Stimulated activated naive CD8-positive, alpha-beta T cell treated with anti-CD3 and anti-CD28 coated beads, Interleukin-15, amount 100 ng/mL, for 72 hours (primary cell): ENCODE measurements around the gene DENND4A.

Experiments
- ATAC-seq: fragments of 150-1000 bp; cut with Tn5 transposase; 2 replicates; pipeline ENCODE4 v1.10.0; 2021; ENCODE audit warnings: mild to moderate bottlenecking, moderate library complexity
- DNase-seq, 2 donors: peaks; one replicate each; pipeline ENCODE4 v3.0.0; 2021 to 2022
- H3K27ac Mint-ChIP-seq, 2 donors: one replicate each; pipeline ENCODE4 v1.8.0; 2022; ENCODE audit warnings: mild to moderate bottlenecking in 2 of 2, mixed read lengths in 2 of 2, moderate library complexity in 2 of 2
- H3K27me3 Mint-ChIP-seq: one replicate; pipeline ENCODE4 v1.8.0; 2022; ENCODE audit warnings: mixed read lengths
- H3K4me1 Mint-ChIP-seq: one replicate; pipeline ENCODE4 v1.8.0; 2022; ENCODE audit warnings: mild to moderate bottlenecking, mixed read lengths
- H3K4me3 Mint-ChIP-seq, 2 donors: one replicate each; pipeline ENCODE4 v1.8.0; 2022; ENCODE audit warnings: mild to moderate bottlenecking in 2 of 2, mixed read lengths in 2 of 2, moderate library complexity in 1 of 2
- H3K9me3 Mint-ChIP-seq, 2 donors: one replicate each; pipeline ENCODE4 v1.8.0; 2022; ENCODE audit warnings: mixed read lengths in 2 of 2

The DENND4A gene

GRCh38 chr15:65792138-65792987 lies at the start of gene DENND4A:
Gene DENND4A (minus strand): TSS chr15:65792293. CDS start chr15:65756450, 35,843 bp downstream.
- H3K27me3 Mint-ChIP-seq: no peaks in the 10 kb centered on the region
- H3K4me1 Mint-ChIP-seq: peaks cover 70% of the 10 kb centered on the region
- ATAC-seq (peak; percentile 90), DNase-seq (peak; percentile 99 to 100)
- peak within 1 kb of the TSS; percentile 99 for H3K27ac Mint-ChIP-seq
- H3K9me3 Mint-ChIP-seq: no peaks in the 10 kb centered on the region
- H3K4me3 Mint-ChIP-seq: peak within 1 kb of the TSS; percentile 78 to 89

- ATAC-seq (no peak), DNase-seq (no peak)
- Mint-ChIP-seq H3K9me3 (no peaks in the 10 kb centered on the region), H3K27ac (peak overlapping the region in 1 of 2 donors; percentile 52), H3K4me1 (no peaks in the 10 kb centered on the region), H3K27me3 (no peaks in the 10 kb centered on the region), H3K4me3 (no peak overlapping the region)
Observed at GRCh38 chr15:65841121-65841930, 49.2 kb upstream of the DENND4A start.

- ATAC-seq (no peak), DNase-seq (no peak)
- Mint-ChIP-seq H3K4me1 (no peaks in the 10 kb centered on the region), H3K4me3 (no peak overlapping the region), H3K27me3 (no peaks in the 10 kb centered on the region), H3K27ac (no peak overlapping the region), H3K9me3 (no peaks in the 10 kb centered on the region)
Observed at GRCh38 chr15:65839985-65840384, 47.9 kb upstream of the DENND4A start.

- no peaks in the 10 kb centered on the region for H3K4me1 Mint-ChIP-seq
- H3K9me3 Mint-ChIP-seq: no peaks in the 10 kb centered on the region
- H3K27ac Mint-ChIP-seq: peak overlapping the region in 1 of 2 donors; percentile 92
- no peak overlapping the region for H3K4me3 Mint-ChIP-seq
- ATAC-seq (no peak), DNase-seq (no peak)
- no peaks in the 10 kb centered on the region for H3K27me3 Mint-ChIP-seq
Observed at GRCh38 chr15:65839354-65839901, 47.3 kb upstream of the DENND4A start.

GRCh38 chr15:65837301-65838294 lies 45.5 kb upstream of the DENND4A start:
- peaks cover 16% of the 10 kb centered on the region for H3K4me1 Mint-ChIP-seq
- no peaks in the 10 kb centered on the region for H3K27me3 Mint-ChIP-seq
- ATAC-seq (no peak), DNase-seq (no peak)
- H3K27ac Mint-ChIP-seq: peak overlapping the region in 1 of 2 donors; percentile 70
- H3K9me3 Mint-ChIP-seq: no peaks in the 10 kb centered on the region
- H3K4me3 Mint-ChIP-seq: no peak overlapping the region

- DNase-seq (no peak), ATAC-seq (no peak)
- H3K4me1 Mint-ChIP-seq: peaks cover 26% of the 10 kb centered on the region
- H3K27me3 Mint-ChIP-seq: no peaks in the 10 kb centered on the region
- H3K4me3 Mint-ChIP-seq: no peak overlapping the region
- no peak overlapping the region for H3K27ac Mint-ChIP-seq
- peaks cover 0 to 1% of the 10 kb centered on the region in 2 donors for H3K9me3 Mint-ChIP-seq
Observed at GRCh38 chr15:65836665-65837064, 44.6 kb upstream of the DENND4A start.

- no peak overlapping the region for H3K27ac Mint-ChIP-seq
- H3K27me3 Mint-ChIP-seq: no peaks in the 10 kb centered on the region
- H3K4me1 Mint-ChIP-seq: peaks cover 29% of the 10 kb centered on the region
- no peak overlapping the region for H3K4me3 Mint-ChIP-seq
- DNase-seq: no peak
- peaks cover 0 to 4% of the 10 kb centered on the region in 2 donors for H3K9me3 Mint-ChIP-seq
- no peak for ATAC-seq
Observed at GRCh38 chr15:65835447-65835846, 43.4 kb upstream of the DENND4A start.

GRCh38 chr15:65834603-65835282 lies 42.6 kb upstream of the DENND4A start:
- Mint-ChIP-seq H3K4me1 (peaks cover 29% of the 10 kb centered on the region), H3K9me3 (peaks cover 0 to 4% of the 10 kb centered on the region in 2 donors), H3K4me3 (no peak overlapping the region), H3K27me3 (no peaks in the 10 kb centered on the region), H3K27ac (no peak overlapping the region)
- no peak for ATAC-seq
- DNase-seq: no peak

- peak in 1 of 2 donors; percentile 37 for DNase-seq
- peaks cover 40% of the 10 kb centered on the region for H3K4me1 Mint-ChIP-seq
Observed at GRCh38 chr15:65833501-65834205, 41.6 kb upstream of the DENND4A start.

GRCh38 chr15:65832549-65833364 lies 40.7 kb upstream of the DENND4A start:
- Mint-ChIP-seq H3K9me3 (peaks cover 0 to 4% of the 10 kb centered on the region in 2 donors), H3K4me3 (peak overlapping the region; percentile 77 to 87), H3K4me1 (peaks cover 49% of the 10 kb centered on the region), H3K27ac (peak overlapping the region; percentile 98), H3K27me3 (no peaks in the 10 kb centered on the region)
- ATAC-seq (peak; percentile 70), DNase-seq (peak; percentile 30 to 53)

More at GRCh38 chr15:65833501-65834205, 41.6 kb upstream of the DENND4A start:
- peak; percentile 76 for ATAC-seq
- Mint-ChIP-seq H3K4me3 (peak overlapping the region; percentile 77 to 87), H3K27ac (peak overlapping the region; percentile 98), H3K27me3 (no peaks in the 10 kb centered on the region), H3K9me3 (peaks cover 0 to 4% of the 10 kb centered on the region in 2 donors)

GRCh38 chr15:65829130-65829764 lies 37.2 kb upstream of the DENND4A start:
- no peak for ATAC-seq
- Mint-ChIP-seq H3K9me3 (peaks cover 0 to 4% of the 10 kb centered on the region in 2 donors), H3K4me1 (peaks cover 69% of the 10 kb centered on the region), H3K27me3 (no peaks in the 10 kb centered on the region), H3K27ac (peak overlapping the region in 1 of 2 donors; percentile 94), H3K4me3 (peak overlapping the region; percentile 61 to 73)
- DNase-seq: no peak

GRCh38 chr15:65828585-65828984 lies 36.5 kb upstream of the DENND4A start:
- H3K27ac Mint-ChIP-seq: peak overlapping the region; percentile 94 to 97
- no peaks in the 10 kb centered on the region for H3K27me3 Mint-ChIP-seq
- peaks cover 0 to 4% of the 10 kb centered on the region in 2 donors for H3K9me3 Mint-ChIP-seq
- peak overlapping the region; percentile 61 to 73 for H3K4me3 Mint-ChIP-seq
- H3K4me1 Mint-ChIP-seq: peaks cover 69% of the 10 kb centered on the region
- peak; percentile 90 for ATAC-seq
- DNase-seq: no peak
